HG03565 (cell line): ENCODE results near the gene DNAJB12.
"Not testable (repeated sequence)": the region's sequence is repeated elsewhere in the genome, so short reads cannot be mapped to it uniquely, and the experiment has no call there.

ENCODE experiments used
- ATAC-seq: cut with Tn5 transposase; IDR thresholded peaks from one replicate; pipeline ENCODE4 v1.9.1; 2021; ENCODE audit warnings: mild to moderate bottlenecking, moderate library complexity; ENCODE audit not compliant: unreplicated experiment

DNAJB12 gene

DNA sequence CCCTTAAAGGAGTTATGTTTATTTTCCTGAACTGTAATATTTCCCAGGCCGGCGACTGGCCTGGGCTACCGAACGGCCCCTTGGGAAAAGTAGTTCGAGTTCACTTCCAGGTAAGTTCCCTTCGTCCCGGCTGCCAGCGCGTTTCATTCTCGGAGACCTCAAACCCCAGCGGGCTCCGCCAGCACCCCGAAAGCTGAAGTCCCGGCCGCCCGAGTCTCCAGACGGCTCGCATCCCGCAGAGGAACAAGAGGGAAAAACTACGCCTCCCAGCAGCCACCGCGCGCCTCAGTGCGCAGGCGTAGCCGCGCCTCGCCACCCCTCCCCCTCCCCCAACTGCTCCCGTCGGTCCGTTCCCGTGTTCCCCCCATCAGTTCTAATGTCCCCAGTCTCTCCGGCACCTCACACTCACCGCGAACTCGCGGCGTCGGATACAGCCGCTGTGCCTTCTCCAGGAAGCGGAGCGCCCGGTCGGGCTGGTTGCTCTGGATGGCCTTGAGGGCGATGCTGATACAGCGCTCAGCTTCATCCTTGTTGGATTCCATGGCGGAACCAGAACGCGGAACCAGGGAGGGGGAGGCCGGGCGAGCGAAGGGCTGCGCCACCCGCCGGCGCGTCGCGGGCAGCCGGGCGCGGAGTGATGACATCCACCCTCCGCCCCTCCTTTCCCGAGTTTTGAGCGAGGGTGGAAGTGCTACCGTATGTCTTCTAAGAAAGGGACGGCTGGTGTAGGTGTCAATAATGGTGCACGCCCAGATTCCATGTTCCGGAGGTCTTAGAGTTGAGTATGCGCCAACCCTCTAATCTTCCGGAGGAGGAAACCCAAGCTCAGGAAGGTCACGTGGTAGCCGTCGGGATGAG is at the start of gene DNAJB12:
Gene DNAJB12, minus strand, starts transcription at position 564 of the 858 bp plus-strand sequence. Its CDS starts 22 bp downstream, at position 542.
- peak; percentile 70 for ATAC-seq

DNA sequence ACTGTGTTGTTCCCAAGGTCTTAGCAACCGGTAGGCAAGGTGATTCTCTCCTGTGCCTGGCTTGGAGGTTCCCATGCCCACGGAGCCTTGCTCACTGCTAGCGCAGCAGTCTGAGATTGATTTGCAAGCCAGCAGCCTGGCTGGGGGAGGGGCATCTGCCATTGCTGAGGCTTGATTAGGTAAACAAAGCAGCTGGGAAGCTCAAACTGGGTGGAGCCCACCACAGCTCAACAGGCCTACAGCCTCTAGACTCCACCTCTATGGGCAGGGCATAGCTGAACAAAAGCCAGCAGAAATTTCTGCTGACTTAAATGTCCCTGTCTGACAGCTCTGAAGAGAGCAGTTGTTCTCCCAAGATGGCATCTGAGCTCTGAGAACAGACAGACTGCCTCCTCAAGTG is 40.9 kb upstream of the DNAJB12 start:
- ATAC-seq = not testable (repeated sequence)

DNA sequence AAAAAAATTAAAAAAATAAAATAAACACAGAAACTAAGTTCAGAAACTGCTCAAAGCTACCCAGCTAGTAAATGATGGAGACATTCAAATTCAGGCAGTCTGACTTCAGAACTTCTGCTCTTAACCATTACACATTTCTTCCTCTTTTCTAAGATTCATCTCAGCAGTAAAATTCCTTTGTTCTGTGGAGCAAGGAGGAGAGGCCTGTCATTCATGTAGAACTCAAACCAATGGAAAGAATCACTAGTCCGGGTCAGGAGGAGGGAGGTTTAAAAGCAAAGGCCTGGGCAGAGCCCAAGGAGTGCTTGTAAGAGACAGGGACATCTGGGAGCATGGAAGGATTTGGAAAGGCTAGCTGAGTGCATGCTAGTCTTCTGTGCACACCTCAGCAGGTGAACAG is 37.9 kb upstream of the DNAJB12 start:
- ATAC-seq = no peak

DNA sequence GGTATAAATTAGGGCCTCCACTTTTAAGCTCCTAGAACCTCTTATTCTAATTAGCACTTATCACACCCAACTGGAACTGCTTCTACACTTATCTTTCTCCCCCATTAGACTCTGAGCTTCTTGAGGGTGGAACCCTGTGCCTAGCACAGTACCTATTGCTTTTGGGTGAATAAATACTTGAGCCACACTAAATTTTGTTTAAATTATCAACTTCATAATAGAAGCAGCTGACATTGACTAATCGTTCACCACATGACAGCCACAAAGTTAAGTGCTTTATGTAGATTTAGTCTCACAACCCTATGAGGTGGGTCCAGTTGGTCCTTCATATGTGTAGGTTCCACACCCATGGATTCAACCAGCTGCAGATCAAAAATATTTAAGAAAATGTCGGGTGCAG is 36.0 kb upstream of the DNAJB12 start:
- ATAC-seq = no peak

DNA sequence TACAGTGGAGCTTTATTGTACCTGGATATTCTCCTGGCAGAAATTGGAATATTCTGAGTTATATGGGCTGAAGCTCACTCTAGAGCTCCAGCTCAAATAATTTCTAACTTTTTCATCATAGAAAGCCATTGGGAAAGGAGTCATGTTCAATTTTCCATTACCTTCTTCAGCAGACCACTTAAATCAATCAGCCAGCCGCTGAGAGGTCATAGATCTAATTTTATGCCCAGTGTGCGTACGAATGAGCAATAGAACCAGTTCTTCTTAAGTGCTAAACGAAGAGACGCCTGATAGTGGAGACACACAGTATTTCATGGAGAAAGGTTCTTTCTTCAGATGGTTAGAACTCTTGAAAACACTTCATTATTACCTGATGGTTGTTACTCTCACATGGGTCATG is 35.0 kb upstream of the DNAJB12 start:
- ATAC-seq = no peak

DNA sequence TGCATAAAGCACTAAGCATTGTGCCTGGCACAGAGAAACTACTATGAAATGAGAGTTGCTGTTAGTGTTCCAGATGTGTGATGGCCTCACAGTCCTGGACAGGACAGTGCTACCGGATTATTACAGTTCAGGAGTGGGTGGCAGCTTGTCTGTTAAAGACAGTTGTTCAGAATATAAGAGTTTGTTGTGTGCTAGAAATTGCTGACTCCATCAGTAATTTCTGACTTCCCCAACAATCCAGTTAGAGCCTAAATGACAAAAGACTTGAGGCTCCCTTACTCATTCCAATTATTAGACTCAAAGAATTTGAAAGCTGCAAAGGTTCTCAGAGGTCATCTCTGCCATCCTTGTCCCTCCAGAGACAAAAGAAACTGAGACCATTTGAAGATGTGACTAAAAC is 34.3 kb upstream of the DNAJB12 start:
- ATAC-seq = no peak

DNA sequence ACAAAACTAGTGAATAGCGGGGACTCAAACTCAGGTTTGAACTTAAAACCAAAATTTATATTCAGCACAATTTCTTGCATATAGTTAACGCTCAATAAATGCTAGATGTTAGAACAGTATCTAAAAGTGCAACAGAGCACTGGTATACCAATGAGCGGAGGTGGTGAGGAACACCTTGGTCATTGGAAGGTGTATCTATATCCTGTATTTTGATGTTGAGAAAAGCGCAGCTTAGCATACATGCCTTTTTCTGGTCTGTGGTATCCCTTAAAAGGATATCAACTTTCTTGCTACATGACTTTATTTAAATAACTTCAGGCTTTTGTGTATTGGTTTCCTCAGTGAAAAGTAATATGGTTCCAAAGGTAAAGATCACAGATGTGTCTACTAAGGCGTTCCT is 33.3 kb upstream of the DNAJB12 start:
- no peak for ATAC-seq

DNA sequence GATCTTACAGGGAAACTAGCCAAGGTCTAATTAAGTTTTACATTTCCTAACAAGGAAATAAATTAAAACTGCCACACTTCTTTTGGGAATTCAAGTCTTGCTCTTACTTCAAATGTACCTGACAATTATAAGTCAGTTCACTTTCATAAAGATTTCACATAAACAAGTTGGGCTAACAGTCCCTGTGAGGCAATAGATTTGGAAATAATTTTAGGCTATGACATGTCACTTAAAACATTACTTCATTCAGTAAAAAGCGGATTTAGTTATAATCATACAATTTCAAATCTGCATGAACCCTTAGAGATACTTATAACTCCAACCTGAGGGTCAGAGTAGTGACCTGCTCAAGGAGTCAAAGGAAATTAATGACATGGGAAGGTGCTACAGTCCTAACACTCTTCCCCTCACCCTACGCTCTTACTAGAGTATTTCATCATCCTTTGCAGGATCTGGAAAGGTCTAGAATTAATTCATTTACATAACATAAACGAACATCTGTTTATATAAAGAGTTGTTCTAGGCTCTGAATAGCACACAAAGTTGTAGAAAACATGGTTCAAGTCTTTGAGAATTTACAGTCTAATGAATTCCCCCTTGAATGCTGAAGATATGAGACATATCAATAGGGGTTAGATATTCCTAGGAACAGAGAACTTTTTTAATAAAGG is 32.3 kb upstream of the DNAJB12 start:
- ATAC-seq = no peak

DNA sequence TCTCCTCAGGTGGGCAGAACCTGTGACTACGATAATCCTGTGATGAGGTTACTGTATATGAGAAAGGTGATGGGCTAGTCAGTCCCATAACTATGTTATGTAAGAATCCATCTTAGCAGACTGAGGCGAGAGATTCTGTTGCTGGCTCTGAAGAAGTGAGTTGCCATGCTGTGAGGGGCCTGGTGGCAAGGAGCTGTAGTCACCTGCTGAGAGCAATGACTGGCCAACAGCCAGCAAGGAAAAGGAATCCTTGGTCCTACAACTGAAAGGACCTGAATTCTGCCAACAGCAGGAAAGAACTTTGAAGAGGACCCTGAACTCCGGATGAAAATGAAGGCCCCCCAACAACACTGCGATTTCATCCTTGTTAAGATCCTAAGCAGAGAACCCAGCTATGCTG is 31.0 kb upstream of the DNAJB12 start:
- no peak for ATAC-seq

DNA sequence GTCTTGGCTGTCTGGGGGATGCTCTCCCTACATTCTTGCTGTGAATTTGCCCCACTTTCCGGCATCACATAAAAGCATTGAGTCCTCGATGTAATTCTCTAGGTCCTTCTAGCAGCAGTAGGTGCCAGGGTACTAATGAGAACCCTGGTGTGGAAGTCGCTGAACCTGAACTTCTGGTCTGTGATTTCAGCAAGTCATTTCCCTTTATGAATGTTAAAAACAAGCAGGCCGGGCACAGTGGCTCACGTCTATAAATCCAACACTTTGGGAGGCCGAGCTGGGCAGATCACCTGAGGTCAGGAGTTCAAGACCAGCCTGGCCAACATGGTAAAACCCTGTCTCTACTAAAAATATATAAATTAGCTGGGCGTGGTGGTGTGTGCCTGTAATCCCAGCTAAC is 30.3 kb upstream of the DNAJB12 start:
- not testable (repeated sequence) for ATAC-seq

DNA sequence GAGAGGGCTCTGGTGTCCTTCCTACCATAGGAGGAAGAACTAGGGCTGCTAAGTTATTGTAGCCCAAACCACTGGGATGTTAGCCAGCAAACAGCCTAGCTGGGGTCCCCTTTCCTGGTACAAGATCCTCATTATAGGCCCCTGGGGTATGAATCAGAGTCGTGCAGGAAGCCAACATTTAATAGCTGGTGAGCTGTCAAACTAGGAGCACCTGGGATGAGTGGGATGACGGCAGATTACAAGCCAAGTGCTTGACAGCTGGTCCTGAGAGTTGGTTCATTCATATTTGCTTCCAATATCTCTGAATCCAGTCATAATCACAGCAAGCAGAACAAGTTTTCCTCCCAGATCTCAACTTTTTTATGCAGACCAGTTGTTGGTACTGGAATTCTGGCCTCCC is 25.1 kb upstream of the DNAJB12 start:
- no peak for ATAC-seq

DNA sequence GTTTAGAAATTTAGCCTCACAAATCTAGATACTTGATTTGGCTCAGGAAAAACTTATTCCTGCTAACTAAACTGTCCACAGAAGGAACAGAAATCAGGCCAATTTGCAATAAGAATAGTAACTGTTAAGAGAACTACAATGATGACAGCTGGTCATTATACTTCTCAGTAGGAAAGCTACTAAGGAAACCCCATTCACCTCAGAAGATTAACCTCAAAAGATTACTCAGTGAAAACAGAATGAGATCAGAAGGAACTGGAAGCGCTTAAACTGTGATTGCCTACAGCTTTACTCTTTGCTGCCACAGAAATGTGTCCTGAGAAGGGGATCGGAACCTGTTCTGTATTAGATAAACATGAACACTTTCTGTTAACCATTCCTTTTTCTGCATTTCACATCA is 24.3 kb upstream of the DNAJB12 start:
- ATAC-seq = no peak

DNA sequence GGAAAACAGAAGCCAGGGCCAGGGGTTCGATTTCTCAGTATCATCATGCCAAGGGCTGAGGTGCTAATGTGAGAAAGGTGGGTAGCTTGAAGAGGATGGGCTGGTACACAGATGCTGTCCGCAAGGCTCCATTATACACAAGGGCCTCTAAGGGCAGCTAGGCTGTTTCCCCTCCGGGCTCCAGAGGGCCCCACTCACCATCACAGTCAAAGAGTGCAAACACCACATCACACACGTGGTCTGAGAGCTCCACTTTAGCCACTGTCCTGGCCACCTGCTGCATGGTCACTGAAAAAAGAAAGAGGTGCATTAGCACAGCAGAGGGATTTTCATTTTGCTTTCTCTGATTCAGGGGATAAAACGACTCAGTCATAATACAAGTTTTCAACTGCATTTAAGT is 20.9 kb upstream of the DNAJB12 start:
- ATAC-seq = no peak

DNA sequence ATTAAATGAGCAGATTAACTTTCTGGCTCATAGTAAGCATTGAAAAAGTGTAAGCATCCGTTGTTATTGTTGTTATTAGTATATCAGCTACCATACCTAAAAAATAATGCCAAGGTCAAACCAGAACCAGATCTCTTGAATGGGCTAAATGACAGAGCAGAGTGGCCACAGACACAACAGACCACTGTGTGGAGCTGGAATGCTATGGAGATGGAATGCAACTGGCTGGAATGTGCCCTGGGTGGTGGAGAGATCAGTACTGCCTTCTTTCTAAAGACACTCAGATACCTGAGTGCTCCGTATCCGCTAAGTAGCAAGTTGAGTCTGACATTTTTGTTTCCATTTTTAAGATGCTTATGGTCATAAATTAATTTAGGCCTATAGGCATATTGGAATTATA is 20.5 kb upstream of the DNAJB12 start:
- ATAC-seq = no peak

DNA sequence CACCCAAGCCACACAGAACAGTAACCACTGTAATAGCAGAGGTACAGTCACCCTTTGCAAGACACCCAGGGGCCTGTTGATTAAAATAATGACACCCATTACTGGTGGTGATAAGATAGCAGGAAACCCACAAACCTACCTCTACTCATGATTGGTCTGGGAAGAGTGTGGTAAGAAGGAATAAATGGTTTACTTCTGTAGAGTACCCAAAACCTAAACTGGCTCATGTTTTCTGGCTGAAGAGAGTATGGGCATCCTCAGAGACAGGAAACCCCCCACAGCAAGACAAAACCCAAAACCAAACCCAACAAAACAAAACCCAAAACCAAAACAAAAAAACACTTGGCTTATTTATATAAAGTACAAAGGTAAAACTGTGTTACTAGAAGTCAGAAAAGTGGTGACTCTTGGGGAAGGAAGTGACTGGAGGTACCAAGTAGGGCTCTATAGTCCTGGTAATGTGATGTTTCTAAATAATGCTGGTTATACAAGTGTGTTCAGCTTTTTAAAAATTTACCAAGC is 15.5 kb upstream of the DNAJB12 start:
- no peak for ATAC-seq

DNA sequence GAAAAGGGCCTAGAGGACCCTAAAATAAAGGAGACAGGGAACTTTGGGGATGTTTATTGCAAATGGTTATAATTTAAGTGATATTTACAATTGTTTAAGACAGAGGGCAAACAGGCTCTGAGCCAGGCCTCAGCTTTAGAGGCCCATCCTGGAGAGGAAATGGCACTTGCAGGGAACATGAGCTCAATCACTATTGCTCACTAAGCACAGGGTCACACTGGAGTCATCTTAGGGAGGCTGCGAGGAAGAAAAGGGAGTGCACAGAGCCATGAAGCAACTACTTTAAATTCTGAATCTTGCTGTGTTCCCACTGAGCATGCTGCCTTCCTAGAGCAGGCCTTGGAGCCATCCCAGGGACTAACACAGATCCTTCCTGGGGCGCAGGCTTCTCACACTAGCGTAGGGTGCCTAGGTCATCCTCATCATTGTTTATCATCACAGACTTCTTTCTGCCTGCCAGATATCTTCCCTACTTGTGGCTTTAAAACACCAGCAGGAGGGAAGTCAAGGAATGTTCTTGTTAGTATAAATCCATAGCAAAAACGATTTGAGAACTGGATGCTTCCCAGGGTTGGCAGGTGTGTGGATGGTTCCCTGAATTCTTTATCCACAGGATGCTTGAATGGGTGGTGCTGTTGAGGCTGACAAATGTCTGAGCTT is 12.7 kb upstream of the DNAJB12 start:
- ATAC-seq = no peak

DNA sequence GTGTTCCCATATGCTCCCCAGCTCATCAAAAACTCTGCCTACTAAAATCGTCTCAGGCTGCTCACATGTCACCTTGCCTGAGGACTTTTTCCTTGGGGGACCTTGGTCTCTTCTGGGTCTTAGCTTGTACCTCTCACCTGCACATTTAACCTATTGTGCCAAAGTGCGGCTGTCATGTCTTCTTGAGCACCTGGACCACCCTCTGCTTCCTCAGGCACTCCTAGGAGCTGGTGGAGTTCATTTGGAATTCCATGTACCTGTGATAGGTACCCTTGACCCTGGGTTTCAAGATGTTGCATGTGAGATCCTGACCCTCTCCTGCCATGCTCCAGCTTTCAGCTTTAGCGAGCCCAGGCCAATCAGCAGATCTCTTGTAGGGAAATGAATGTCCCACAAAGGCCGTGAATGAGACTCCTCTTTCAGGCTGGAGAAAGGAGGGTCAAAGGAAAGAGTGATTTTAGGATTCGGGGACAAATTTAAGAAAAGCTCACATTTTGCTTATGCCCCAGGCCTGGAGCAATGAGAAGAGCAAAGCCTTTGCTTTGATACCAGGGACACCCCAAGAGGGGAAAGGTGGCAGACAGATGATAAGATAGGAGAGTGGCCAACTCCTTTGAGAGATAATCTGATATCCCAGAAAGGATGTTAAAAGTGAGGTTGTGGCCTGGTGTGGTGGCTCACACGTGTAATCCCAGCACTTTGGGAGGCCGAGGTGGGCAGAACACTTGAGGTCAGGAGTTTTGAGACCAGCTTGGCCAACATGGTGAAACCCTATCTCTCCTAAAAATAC is 10.6 kb upstream of the DNAJB12 start:
- ATAC-seq = no peak

DNA sequence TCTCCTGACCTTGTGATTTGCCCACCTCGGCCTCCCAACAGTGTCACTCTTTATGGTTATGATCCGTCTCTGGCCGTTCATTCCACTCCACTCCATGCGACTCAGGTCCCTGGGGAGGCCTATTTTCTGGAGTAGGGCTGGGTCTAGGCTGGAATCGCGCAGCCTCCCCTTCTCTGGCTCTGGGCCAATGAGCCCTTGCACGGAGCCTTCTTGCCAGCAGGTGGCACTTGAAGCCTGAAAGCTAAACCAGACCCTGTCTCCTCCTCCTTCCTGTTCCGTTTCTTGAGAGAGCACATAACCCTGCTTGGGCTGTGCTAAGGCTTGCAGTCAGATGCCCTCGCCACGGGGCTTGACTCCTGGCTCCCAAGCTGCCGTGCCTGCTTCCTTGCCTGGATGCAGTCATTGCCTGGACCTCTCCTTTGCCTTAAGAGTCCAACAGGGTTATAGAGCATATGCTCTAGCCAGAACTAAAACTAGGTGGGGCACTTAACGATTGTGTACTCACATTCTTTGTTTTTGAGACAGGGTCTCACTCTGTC is 9.6 kb upstream of the DNAJB12 start:
- peak; percentile 83 for ATAC-seq

DNA sequence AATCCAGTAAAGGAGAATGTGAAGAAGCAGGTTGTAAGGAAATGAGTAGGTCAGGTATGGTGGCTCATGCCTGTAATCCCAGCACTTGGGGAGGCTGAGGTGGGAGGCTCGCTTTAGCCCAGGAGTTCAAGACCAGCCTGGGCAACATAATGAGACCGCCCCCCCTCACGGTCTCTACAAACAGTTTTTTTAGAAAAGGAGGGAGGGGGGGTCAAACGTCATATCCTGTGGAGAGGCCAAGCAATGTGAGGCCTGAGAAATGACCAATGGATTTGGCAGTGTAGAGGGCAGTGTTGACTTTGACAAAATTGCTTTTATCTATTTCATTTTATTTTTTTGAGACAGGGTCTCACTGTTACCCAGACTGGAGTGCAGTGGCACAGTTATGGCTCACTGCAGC is 2.3 kb upstream of the DNAJB12 start:
- no peak for ATAC-seq

DNA sequence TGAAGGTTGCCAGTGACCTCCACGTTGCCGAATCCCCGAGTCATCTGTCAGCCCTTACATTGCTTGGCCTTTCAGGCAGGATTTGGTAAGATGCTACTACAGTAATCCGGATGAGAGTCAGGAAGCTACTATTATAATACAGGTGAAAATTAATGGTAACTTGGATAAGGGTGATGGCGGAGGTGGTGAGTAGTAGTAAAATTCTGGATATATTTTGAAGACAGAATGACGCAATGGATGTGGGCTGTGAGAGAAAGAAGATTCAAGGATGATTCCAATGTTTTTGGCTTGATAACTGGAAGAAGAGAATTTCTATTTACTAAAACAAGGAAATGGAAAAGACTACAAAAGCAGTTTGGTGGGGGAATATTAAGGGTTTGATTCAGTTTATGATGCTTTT is 1.4 kb upstream of the DNAJB12 start:
- no peak for ATAC-seq

DNA sequence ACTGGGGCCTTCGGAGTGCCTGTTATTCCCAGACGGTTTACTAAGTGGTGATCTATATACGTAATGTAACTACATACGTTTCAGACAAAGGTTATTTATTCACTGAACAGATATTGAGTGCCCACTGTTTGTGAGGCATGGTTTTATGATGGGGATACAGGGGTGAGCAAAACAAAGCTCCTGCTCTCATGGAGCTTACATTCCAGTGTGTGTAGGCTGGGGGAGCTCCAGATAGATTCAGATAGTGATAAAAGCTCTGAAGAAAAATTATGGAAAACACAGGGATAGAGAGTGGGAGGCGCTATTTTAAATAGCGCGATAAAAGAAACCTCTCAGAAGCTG is 466 bp upstream of the DNAJB12 start:
- no peak for ATAC-seq
